Endothelial cell of umbilical vein (primary cell): ENCODE results near the gene MYZAP. TPM values are rescaled to one million over a fixed set of nuclear protein-coding genes. Genes with fewer than 3 reads are reported as not detected.

Source experiments
- BruUV-seq: library from RNA; stranded (reverse); fragments of 400-500 nt; replicated peaks from 2 replicates; lab custom pipeline; 2021; lab: Mats Ljungman, UMichigan
- CTCF ChIA-PET: fragments of 300-600, 350-600 bp; sonication (Branson Sonifier 250); formaldehyde crosslinking; loops from one replicate; lab custom pipeline; 2021; ENCODE audit warnings: antibody characterized with exemption, inconsistent platforms; lab: Charles Lee
- POLR2A ChIA-PET: fragments of 300-600, 350-600 bp; sonication (Branson Sonifier 250); formaldehyde crosslinking; loops from one replicate; lab custom pipeline; 2021; ENCODE audit warnings: antibody characterized with exemption, inconsistent platforms; lab: Charles Lee
- DNase-seq: peaks from one replicate; pipeline ENCODE4 v3.0.0-alpha.2; 2011; ENCODE audit warnings: low read depth, low spot score
- FAIRE-seq: peaks from 2 replicates; lab custom pipeline; 2011; peaks lifted over from hg19 to GRCh38; lab: Jason Lieb, UNC
- H2AFZ ChIP-seq: 2 replicates; pipeline ENCODE4 v1.6.0; 2012; ENCODE audit warnings: low read depth, low read length, control low read depth, inconsistent platforms
- H3K27ac ChIP-seq: 2 replicates; pipeline ENCODE4 v1.5.1; 2011; ENCODE audit warnings: low read depth, mild to moderate bottlenecking, control low read depth, low read length, moderate library complexity; ENCODE audit not compliant: insufficient read depth
- H3K27me3 ChIP-seq, 2 experiments: 2 replicates each; pipeline versions ENCODE4 v1.6.0 to v1.6.1; 2011; ENCODE audit warnings: low read length in 2 of 2, mixed read lengths in 1 of 2; ENCODE audit not compliant: control insufficient read depth in 2 of 2, insufficient read depth in 2 of 2
- H3K36me3 ChIP-seq, 2 experiments: 2 replicates in 1 of 2; 3 replicates in 1 of 2; pipeline ENCODE4 v1.5.1; 2011; ENCODE audit warnings: low read length in 2 of 2, mild to moderate bottlenecking in 1 of 2, moderate library complexity in 1 of 2; ENCODE audit not compliant: control insufficient read depth in 2 of 2, insufficient read depth in 2 of 2; ENCODE audit errors: extremely low read depth in 1 of 2
- H3K4me1 ChIP-seq: 3 replicates; pipeline ENCODE4 v1.5.1; 2011; ENCODE audit warnings: mild to moderate bottlenecking, low read length; ENCODE audit not compliant: control insufficient read depth, insufficient read depth; ENCODE audit errors: extremely low read depth
- H3K4me2 ChIP-seq: 2 replicates; pipeline ENCODE4 v1.6.1; 2011; ENCODE audit warnings: low read length, control low read depth, mixed read lengths; ENCODE audit not compliant: insufficient read depth
- H3K4me3 ChIP-seq, 3 experiments: fragments of 200-600 bp in 1 of 3; sonication (generic), shearing (Covaris generic) in 1 of 3; replicated peaks in 1 of 3; 2 replicates each; pipeline ENCODE4 v1.5.1; 2011 to 2016; ENCODE audit warnings: control low read depth in 3 of 3, low read length in 3 of 3, mild to moderate bottlenecking in 2 of 3, inconsistent platforms in 1 of 3, low read depth in 1 of 3, moderate library complexity in 1 of 3; ENCODE audit not compliant: insufficient read depth in 1 of 3
- H3K79me2 ChIP-seq: 2 replicates; pipeline ENCODE4 v1.6.0; 2012; ENCODE audit warnings: low read length, inconsistent platforms; ENCODE audit not compliant: control insufficient read depth, insufficient read depth
- H3K9ac ChIP-seq: replicated peaks from 2 replicates; pipeline ENCODE3; 2011; ENCODE audit warnings: low read length, control low read depth; ENCODE audit not compliant: insufficient read depth; ENCODE audit errors: extremely low read depth
- H3K9me1 ChIP-seq: replicated peaks from 3 replicates; pipeline ENCODE4 v1.6.0; 2011; ENCODE audit warnings: mild to moderate bottlenecking, low read length; ENCODE audit not compliant: control insufficient read depth, insufficient read depth; ENCODE audit errors: extremely low read depth
- H3K9me3 ChIP-seq: replicated peaks from 2 replicates; pipeline ENCODE4 v1.5.1; 2012; ENCODE audit warnings: low read length, inconsistent platforms; ENCODE audit not compliant: control insufficient read depth, insufficient read depth
- H4K20me1 ChIP-seq: replicated peaks from 2 replicates; pipeline ENCODE3; 2011; ENCODE audit warnings: mild to moderate bottlenecking, low read length; ENCODE audit not compliant: control insufficient read depth, insufficient read depth; ENCODE audit errors: extremely low read depth
- CTCF ChIP-seq, 2 donors: IDR thresholded peaks; 1 replicate in 1 of 2; 2 replicates in 1 of 2; pipeline ENCODE4 v1.5.1; 2011; ENCODE audit warnings: low read length in 2 of 2, mild to moderate bottlenecking in 2 of 2, moderate library complexity in 2 of 2, control low read depth in 1 of 2, inconsistent platforms in 1 of 2, low read depth in 1 of 2; ENCODE audit not compliant: insufficient read depth in 1 of 2; ENCODE audit errors: extremely low read depth in 1 of 2
- EZH2 ChIP-seq: IDR thresholded peaks from 2 replicates; pipeline ENCODE4 v1.6.1; 2012; ENCODE audit warnings: borderline replicate concordance, low read depth, mild to moderate bottlenecking, moderate library complexity, low read length, inconsistent platforms; ENCODE audit not compliant: severe bottlenecking
- FOS ChIP-seq: IDR thresholded peaks from 2 replicates; pipeline ENCODE4 v1.6.1; 2011; ENCODE audit warnings: mild to moderate bottlenecking, low read length, moderate library complexity, borderline replicate concordance; ENCODE audit not compliant: insufficient read depth
- GATA2 ChIP-seq: IDR thresholded peaks from 2 replicates; pipeline ENCODE4 v1.7.0; 2011; ENCODE audit warnings: low read depth, mild to moderate bottlenecking, moderate library complexity, mixed read lengths, low read length; ENCODE audit not compliant: insufficient read length, insufficient read depth
- JUN ChIP-seq: IDR thresholded peaks from 2 replicates; pipeline ENCODE4 v1.6.1; 2011; ENCODE audit warnings: borderline replicate concordance, low read depth; ENCODE audit not compliant: insufficient read length, insufficient read depth
- MYC ChIP-seq: IDR thresholded peaks from one replicate; pipeline ENCODE4 v1.6.1; 2011; ENCODE audit warnings: mild to moderate bottlenecking, low read depth, low read length
- POLR2AphosphoS5 ChIP-seq: IDR thresholded peaks from 2 replicates; pipeline ENCODE4 v1.6.1; 2012; ENCODE audit warnings: low read depth, mild to moderate bottlenecking, control low read depth, low read length, moderate library complexity; ENCODE audit not compliant: insufficient read depth
- dilution Hi-C: fragments of 300-500 bp; cut with MboI; formaldehyde crosslinking; loops from one replicate; pipeline ENCODE4 v1.15.0; 2019; ENCODE audit warnings: low sequenced_read_pairs; ENCODE audit not compliant: extremely low pct_ligation_motif_present
- intact Hi-C: fragments of 100-400 bp; cut with micrococcal nuclease; formaldehyde crosslinking; loops from one replicate; pipeline ENCODE4 v1.10.0; 2022
- polyA plus RNA-seq, 4 experiments: library from polyadenylated mRNA; depleted of rRNA in 3 of 4; stranded (reverse) in 3 of 4; unstranded in 1 of 4; fragments of >200 nt; gene quantifications; 2 replicates each; pipeline versions ENCODE4 v1.2.1 to v1.2.3, GENCODE V29; 2011 to 2012; ENCODE audit warnings: missing spikeins in 1 of 4
- total RNA-seq: library from RNA; stranded (reverse); gene quantifications from 2 replicates; pipeline ENCODE4 v1.2.3, GENCODE V29; 2021

The MYZAP gene
- total and polyA plus RNA-seq, 2 donors (not counting 3 experiments of a cell fraction or from before 2014, with no cell fraction given): 6.3 to 8.1 TPM

- ChIA-PET CTCF (interaction anchor here (1.1 to 4.5 kb wide), 10 partner anchors 9 to 411 kb away, joined by 3 to 27 read pairs (median 4); no protein-coding TSS in a partner anchor), POLR2A (no interaction called here)
- Histone ChIP-seq H3K36me3 (no peaks in the 10 kb centered on the region), H3K27me3 (no peaks in the 10 kb centered on the region), H4K20me1 (no peaks in the 10 kb centered on the region), H3K27ac (no peak overlapping the region), H3K4me2 (no peak overlapping the region), H3K4me3 (no peak overlapping the region), H3K9ac (no peak overlapping the region), H3K9me1 (no peaks in the 10 kb centered on the region), H3K9me3 (no peaks in the 10 kb centered on the region), H2AFZ (no peak overlapping the region), H3K79me2 (no peaks in the 10 kb centered on the region), H3K4me1 (no peaks in the 10 kb centered on the region)
- dilution Hi-C loops: no loop called here
- no peak for FAIRE-seq
- DNase-seq: no peak
- TF ChIP-seq EZH2 (no peak), POLR2AphosphoS5 (no peak), FOS (no peak), JUN (no peak), GATA2 (no peak), CTCF (IDR thresholded peaks at IDR 0.05; ENCODE audit: extremely low read depth in 1 of 2, insufficient read depth in 1 of 2, low read depth in 1 of 2, low read length in 2 of 2) (no peak), MYC (no peak)
- BruUV-seq: no TSS peak
- intact Hi-C loops: no loop called here
These were observed 64.1 kb downstream of the MYZAP start for GRCh38 chr15:57655809-57656208.
